Cardiac septum (tissue), 1 donor: Measurements from ENCODE around the gene RERE. TPM values are rescaled to one million over a fixed set of nuclear protein-coding genes. Genes with fewer than 3 reads are reported as not detected.

ENCODE experiments used
- DNase-seq: peaks from one replicate; pipeline ENCODE4 v3.0.0-alpha.2; 2020; ENCODE audit warnings: low spot score
- intact Hi-C: fragments of 100-400 bp; cut with DNase I; formaldehyde crosslinking; loops from one replicate; pipeline ENCODE4 v1.14.0; 2022
- total RNA-seq: library from RNA; stranded (reverse); fragmentation: NEBNext Ultra II Directional; extraction: Animal tissue kit (Norgen Biotek cat#: 25700); gene quantifications from one replicate; pipeline ENCODE4 v1.2.1, GENCODE V29; 2021
- donor health status: DM: no; HTN: no; CAD: no.

RERE gene
- total RNA-seq, 1 donor from 2014 or later = 102 TPM

DNA sequence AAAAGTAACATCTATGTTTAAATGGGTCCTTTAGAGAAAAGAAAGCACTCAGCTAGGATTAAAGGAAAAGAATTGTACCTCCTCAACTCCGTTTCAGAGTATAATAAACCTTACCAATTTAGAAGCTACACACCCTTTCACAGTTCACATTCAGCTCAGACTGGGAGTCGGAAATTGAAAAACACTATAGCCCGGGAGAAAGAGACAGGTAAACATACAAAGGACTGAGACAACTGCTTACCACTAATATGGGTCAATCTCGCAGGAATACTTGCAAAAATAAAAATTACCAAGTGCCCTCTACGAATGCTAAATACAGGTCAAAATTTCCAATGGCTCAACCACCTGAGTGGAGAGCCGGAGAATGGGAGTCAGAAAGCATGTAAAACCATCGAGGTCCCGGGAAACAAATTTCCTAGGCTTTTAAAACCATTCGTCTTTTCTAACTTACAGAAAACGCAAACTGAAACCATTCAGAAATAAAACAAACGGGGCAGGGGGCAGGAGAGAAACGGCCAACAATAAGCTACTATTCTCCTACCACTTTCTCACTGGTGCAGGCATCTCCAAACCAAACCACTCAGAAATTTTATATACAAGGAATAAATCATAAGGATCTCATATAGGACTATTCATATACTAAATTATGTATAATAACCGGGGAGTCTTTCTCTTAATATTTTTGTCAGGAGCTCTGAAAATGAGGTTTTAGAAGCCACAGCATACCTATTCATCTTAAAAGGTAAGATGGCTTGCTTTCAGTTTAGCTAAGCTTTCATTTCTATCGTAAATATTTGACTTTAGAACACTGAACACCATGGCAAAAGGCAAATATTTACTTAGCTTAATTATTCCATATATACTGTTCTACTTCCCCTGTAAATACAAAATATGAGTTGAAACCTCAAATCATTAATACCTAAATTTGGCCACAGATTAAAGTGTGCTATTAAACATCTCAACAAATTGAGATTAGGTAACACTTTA is 136.5 kb downstream of the RERE start:
- intact Hi-C loops = no loop called here
- DNase-seq = no peak

DNA sequence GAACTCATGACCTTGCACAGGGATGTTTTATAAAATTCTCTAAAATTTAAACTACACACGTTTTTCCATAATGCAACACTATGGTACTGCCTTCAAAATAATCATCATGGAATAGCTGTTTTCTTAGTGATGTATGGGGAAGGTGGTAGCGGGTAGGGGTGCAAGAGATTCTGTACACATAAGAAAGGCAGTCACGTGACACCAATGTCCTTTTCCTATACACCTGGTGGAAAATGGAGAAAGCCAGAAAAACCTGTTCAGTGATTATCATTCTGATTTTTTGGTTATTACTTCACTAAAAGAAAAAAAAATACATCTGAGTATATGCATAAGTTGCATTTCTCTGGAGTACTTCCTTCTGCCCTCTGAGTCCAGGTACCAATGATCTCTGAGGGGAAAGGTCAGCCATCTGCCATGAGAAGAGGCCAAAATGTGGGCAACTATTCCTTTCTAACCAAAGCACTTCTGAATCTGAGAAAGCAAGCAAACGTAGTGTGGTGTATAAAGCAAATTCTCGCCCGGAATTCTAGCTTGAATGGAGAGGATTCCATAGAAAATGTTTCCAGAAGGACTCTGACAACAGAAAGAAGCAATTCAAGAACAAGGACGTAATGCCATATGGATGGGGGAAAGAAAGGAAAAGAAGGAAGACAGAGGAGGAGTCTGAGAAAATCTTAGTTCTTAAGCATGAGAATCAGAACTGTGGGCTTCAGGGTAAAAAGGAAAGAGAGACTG is 137.3 kb downstream of the RERE start:
- DNase-seq = no peak
- intact Hi-C loops = no loop called here

DNA sequence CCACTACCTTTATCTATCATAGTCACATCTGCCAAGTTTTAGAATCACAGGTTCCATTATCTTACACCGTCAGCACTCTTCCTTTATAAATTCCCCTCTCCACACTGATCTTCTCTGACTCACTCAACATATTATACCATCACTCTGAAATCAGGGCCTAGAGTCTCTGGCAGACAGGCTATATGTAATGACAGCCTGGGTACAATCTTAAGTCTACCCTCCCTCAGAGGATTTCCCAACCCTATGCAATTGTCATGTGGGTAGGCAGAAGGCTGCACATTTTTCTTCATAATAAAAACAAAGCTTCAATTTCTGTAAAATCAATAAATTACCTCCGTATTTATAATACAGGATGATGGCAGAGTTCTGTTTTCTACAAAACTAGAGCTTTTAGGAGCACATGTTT is 138.0 kb downstream of the RERE start:
- intact Hi-C loops = no loop called here
- no peak for DNase-seq

DNA sequence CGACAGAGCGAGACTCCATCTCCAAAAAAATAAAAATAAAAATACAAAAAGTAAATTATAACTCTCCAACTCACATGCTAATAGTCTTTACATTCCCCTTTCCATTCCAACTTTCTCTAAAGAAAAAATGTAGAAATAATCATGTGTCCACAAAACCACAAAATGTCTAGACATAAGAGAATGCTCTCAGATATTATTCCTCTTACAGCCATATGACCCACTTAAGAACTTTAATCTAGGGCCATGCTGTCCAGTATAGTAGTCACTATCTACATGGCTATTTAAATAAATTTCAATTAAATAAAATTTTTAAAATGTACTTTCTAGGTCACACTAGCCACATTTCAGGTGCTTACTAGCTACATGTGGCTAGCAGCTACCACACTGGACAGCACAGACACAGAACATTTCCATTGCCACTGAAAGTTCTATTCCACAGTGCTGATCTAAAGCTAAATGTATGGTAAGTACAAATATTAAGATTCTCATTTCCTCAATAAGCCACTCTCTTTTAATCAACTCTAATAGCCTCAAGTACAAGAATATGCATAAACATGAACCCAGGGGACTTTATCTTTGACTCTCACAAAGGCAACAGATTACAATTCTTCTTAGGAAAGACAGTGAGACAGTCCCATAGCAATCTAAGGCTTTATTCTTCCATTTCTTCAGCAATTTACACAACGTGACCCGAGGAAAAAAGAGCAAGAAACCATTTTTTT is 138.6 kb downstream of the RERE start:
- intact Hi-C loops = no loop called here
- no peak for DNase-seq

- DNase-seq = no peak
- intact Hi-C loops = no loop called here
Observed at GRCh38 chr1:8677782-8678181, 139.7 kb downstream of the RERE start.

DNA sequence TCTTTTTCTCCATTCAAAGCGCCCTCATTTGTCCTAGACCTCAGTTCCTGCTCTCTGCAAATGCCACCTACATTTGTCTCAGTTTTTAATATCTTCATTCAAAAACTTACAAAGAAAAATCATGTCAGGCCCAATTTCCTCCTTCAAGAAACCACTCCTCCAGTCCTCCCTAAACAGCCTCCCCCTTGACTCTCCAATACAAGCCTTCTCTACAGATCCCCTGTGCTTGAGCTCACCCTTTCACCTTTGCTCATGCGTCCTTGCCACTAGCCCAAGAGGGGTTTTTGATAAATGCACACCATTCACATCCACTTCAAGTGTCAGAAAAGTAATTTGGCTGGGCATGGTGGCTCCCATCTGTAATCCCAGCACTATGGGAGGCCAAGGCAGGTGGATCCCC is 140.6 kb downstream of the RERE start:
- DNase-seq = no peak
- intact Hi-C loops = no loop called here

GRCh38 chr1:8676072-8676471 is 141.4 kb downstream of the RERE start:
- intact Hi-C loops = no loop called here
- DNase-seq = no peak

- DNase-seq = no peak
- intact Hi-C loops = loop anchor here (5.0 kb wide), 1 partner anchor 37 kb away; no protein-coding TSS in a partner anchor
Observed at GRCh38 chr1:8674912-8675311, 142.5 kb downstream of the RERE start.

DNA sequence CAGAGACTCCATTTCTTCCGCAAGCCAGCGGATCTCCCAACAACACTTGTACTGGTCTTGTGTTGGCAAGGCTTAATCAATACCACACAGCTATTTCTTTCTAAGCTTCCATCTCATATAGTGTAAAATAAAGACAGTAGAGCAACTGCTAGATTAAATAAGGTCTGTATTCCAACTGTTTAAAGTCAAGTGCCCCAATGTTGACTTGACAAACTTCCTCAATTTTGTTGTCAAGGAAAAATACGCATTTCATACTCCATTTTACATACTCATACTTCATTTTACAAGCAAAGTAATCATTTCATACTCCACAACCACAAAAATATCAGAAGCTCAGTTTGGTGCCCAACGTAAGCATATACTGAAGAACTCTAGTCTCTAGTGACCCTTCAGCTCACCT is 143.0 kb downstream of the RERE start:
- DNase-seq = no peak
- intact Hi-C loops = loop anchor here (5.0 kb wide), 1 partner anchor 38 kb away; no protein-coding TSS in a partner anchor

GRCh38 chr1:8671306-8671917 is 146.0 kb downstream of the RERE start:
- DNase-seq = no peak
- intact Hi-C loops = loop anchor here (1.0 to 5.0 kb wide), 2 partner anchors 41 to 110 kb away; no protein-coding TSS in a partner anchor

- DNase-seq = no peak
- intact Hi-C loops = loop anchor here (5.0 kb wide), 1 partner anchor 42 kb away; no protein-coding TSS in a partner anchor
Observed at GRCh38 chr1:8670371-8670818, 147.0 kb downstream of the RERE start.

DNA sequence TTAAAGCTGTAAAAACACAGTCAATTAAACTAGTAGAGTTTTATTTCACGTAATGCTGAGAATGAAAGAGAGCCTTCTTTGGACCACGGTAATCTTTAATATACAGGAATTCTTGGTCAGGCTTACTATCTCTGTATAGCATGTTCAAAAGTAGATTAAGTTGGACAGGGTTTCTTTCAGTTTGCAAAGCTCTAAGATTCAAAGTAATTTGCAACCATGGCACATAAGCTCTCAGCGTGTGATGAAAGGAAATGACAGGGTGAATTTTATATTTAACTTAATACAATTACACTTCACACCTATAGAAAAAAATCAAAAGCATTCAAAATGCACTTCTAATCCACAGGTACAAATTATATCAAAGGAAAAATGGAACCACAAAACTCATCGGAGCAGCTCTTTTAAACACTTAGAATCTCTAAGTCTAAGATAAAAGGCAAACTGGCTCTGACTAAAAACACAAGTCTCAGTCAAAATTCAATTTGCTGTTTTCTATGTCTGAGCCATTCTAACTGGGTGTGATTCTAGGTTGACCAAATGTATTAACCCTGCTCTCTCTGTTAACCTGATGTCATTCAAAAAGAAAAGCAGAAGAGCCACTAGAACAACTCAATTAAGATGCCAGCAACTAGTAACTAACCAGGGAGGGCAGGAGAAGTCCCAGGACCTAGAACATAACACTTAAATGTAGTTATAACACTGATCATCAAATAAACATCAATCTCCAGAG is 147.7 kb downstream of the RERE start:
- no peak for DNase-seq
- intact Hi-C loops = loop anchor here (5.0 kb wide), 1 partner anchor 43 kb away; no protein-coding TSS in a partner anchor

DNA sequence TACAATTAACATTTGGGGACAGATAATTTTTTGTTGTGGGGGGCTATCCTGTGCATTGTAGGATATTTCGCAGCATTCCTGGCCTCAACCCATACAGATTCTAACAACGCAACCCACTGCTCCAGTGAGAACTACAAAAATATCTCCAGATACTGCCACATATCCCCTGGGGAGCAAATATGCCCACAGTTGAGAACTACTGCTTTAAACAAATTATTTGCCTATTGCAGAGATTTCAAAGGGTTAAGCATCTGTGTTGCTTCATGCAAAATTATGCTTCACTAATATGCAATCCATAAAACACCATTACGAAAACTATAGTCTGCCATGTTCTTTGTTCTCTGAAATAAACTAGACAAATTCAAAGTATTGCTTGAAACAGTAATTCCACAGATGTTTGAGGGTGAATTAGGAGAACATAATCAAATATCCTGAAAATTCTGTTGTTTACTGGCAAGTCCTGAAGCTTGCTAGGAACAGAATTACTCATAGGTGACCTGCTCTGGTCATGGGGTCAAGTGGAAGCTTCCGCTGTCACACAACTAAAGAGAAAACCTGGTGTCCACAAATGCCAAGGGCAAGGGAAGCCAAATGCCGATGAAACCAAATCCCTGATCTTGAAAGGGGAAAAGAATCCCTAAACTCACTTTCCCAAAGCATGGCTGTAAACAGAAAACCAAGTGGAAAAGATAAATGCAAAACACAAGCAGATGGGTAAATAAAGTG is 149.4 kb downstream of the RERE start:
- DNase-seq = no peak
- intact Hi-C loops = no loop called here

- intact Hi-C loops = no loop called here
Observed at GRCh38 chr1:8666389-8667167, 150.9 kb downstream of the RERE start.

GRCh38 chr1:8665833-8666232 is 151.6 kb downstream of the RERE start:
- intact Hi-C loops = no loop called here
- DNase-seq = no peak

More at GRCh38 chr1:8666389-8667167, 150.9 kb downstream of the RERE start:
- no peak for DNase-seq

- intact Hi-C loops = loop anchor here (5.0 kb wide), 1 partner anchor 37 kb away; no protein-coding TSS in a partner anchor
Observed at GRCh38 chr1:8664887-8665286, 152.6 kb downstream of the RERE start.

DNA sequence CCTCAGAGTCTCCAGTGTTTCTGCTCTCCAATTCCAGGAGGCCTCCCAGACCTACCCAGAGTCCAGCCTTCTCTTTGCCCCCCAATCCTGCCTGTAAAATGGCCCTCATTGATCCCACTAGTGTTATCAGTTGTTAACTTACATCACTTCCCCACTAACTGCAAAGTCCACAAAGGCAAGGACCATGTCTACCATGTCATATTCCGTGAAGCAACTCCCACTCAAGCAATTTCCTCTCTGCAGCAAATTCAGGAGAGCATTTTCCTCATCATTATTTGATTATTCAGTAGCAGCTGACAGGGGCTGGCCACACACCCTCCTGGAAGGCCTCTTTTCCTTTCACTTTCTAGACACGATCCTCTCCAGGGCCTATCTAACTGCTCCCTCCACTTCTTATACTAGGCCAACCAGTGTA is 153.5 kb downstream of the RERE start:
- no peak for DNase-seq
- intact Hi-C loops = loop anchor here (5.0 kb wide), 1 partner anchor 38 kb away; no protein-coding TSS in a partner anchor

More at GRCh38 chr1:8664887-8665286, 152.6 kb downstream of the RERE start:
- no peak for DNase-seq
